Activated B cell treated with CpG ODN at 0.5 μM for 24 hours (primary cell): ENCODE results near the gene ABHD5. TPM values are rescaled to one million over a fixed set of nuclear protein-coding genes. Genes with fewer than 3 reads are reported as not detected.

Experiments
- ATAC-seq: fragments of 200-7000 bp; cut with Tn5 transposase; one replicate; pipeline ENCODE4 v1.10.0; 2021; ENCODE audit warnings: low read depth, mild to moderate bottlenecking, moderate library complexity
- CTCF ChIA-PET: fragments of 350-600 bp; sonication (Branson Sonifier 250); formaldehyde crosslinking; loops from one replicate; lab custom pipeline; 2021; ENCODE audit warnings: antibody characterized with exemption; lab: Charles Lee
- POLR2A ChIA-PET: fragments of 350-600 bp; sonication (Branson Sonifier 250); formaldehyde crosslinking; loops from one replicate; lab custom pipeline; 2021; ENCODE audit warnings: antibody characterized with exemption; lab: Charles Lee
- DNase-seq: peaks from one replicate; pipeline ENCODE4 v3.0.0; 2022
- H3K27ac Mint-ChIP-seq: one replicate; pipeline ENCODE4 v1.8.0; 2020; ENCODE audit warnings: mixed read lengths
- H3K27me3 Mint-ChIP-seq: one replicate; pipeline ENCODE4 v1.8.0; 2021; ENCODE audit warnings: mixed read lengths
- H3K36me3 Mint-ChIP-seq: one replicate; pipeline ENCODE4 v1.8.0; 2021; ENCODE audit warnings: low read depth, mixed read lengths
- H3K4me1 Mint-ChIP-seq: one replicate; pipeline ENCODE4 v1.8.0; 2021; ENCODE audit warnings: mixed read lengths
- H3K4me3 Mint-ChIP-seq: one replicate; pipeline ENCODE4 v1.8.0; 2020; ENCODE audit warnings: mild to moderate bottlenecking, mixed read lengths
- H3K9me3 Mint-ChIP-seq: one replicate; pipeline ENCODE4 v1.8.0; 2020; ENCODE audit warnings: mixed read lengths
- intact Hi-C: fragments of 100-400 bp; cut with micrococcal nuclease; formaldehyde crosslinking; loops from one replicate; pipeline ENCODE4 v1.15.1; 2024
- total RNA-seq: library from RNA; stranded (reverse); gene quantifications from 2 replicates; pipeline ENCODE4 v1.2.3, GENCODE V29; 2022
- TF ChIP-seq, protein P1 (sequence below): fragments of 200-600 bp; IDR thresholded peaks from one replicate; pipeline ENCODE4 v1.8.0; 2022; ENCODE audit warnings: antibody characterized with exemption, mild to moderate bottlenecking

The ABHD5 gene
- total RNA-seq, 1 donor from 2014 or later = 6.0 TPM

DNA sequence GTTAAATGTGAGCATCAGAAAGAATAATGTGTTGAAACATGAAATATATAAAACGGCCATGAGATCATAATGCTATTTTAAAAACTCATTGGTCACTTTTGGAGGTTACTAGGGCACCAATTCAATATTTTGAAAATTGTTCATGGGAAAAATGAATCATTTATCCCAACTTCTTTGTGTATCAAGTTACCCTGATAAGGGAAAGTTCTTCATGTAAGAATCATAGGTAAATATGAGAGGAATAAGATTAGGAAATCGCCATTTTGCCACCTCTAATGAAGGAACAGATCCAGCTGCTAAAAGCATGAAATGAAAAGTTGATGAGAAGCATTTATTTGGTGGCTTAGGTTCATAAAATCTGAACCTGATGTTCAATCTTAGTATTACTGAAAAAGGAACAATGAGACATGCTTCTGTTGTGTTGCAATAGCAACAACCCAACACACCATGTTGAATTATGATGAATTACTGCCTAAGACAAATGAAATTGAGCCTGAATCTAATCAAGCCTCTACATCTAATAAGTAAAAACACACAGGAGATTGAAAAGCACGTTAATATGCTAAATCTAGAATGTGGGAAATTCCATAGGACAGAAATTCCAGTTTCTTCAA lies 32.5 kb downstream of the ABHD5 start:
- DNase-seq = no peak
- no peak overlapping the region for H3K27ac Mint-ChIP-seq
- no peaks in the 10 kb centered on the region for H3K9me3 Mint-ChIP-seq
- no peaks in the 10 kb centered on the region for H3K27me3 Mint-ChIP-seq
- H3K4me3 Mint-ChIP-seq = no peak overlapping the region
- no peak for ATAC-seq
- H3K4me1 Mint-ChIP-seq = no peaks in the 10 kb centered on the region
- intact Hi-C loops = no loop called here
- peaks cover 17% of the 10 kb centered on the region for H3K36me3 Mint-ChIP-seq
- TF ChIP-seq, protein P1, sequence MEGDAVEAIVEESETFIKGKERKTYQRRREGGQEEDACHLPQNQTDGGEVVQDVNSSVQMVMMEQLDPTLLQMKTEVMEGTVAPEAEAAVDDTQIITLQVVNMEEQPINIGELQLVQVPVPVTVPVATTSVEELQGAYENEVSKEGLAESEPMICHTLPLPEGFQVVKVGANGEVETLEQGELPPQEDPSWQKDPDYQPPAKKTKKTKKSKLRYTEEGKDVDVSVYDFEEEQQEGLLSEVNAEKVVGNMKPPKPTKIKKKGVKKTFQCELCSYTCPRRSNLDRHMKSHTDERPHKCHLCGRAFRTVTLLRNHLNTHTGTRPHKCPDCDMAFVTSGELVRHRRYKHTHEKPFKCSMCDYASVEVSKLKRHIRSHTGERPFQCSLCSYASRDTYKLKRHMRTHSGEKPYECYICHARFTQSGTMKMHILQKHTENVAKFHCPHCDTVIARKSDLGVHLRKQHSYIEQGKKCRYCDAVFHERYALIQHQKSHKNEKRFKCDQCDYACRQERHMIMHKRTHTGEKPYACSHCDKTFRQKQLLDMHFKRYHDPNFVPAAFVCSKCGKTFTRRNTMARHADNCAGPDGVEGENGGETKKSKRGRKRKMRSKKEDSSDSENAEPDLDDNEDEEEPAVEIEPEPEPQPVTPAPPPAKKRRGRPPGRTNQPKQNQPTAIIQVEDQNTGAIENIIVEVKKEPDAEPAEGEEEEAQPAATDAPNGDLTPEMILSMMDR = no peak
- ChIA-PET CTCF (no interaction called here), POLR2A (no interaction called here)

DNA sequence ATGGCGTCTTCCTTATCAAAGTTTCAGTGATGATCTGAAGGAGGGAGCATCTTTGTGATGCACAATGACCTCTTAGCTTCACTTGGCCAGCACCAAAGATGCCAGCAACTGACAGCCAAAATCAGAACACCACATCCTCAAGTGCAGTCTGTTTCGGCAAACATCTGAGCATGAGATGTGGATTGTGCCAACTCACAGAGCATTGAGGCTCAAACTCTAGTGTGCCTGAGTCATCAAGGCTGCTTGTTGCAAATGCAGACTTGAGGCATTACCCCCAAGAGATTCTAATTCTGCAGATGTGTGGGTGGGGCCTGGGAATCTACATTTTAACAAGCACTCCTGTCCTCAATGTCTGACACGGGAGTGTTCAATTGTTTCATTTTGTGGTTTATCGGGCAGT lies 35.8 kb downstream of the ABHD5 start:
- Mint-ChIP-seq H3K4me1 (no peaks in the 10 kb centered on the region), H3K4me3 (no peak overlapping the region), H3K27ac (no peak overlapping the region), H3K9me3 (no peaks in the 10 kb centered on the region), H3K27me3 (no peaks in the 10 kb centered on the region), H3K36me3 (no peaks in the 10 kb centered on the region)
- intact Hi-C loops = no loop called here
- no peak for DNase-seq
- TF ChIP-seq, protein P1 = no peak
- no peak for ATAC-seq
- POLR2A ChIA-PET = no interaction called here
- CTCF ChIA-PET = no interaction called here

DNA sequence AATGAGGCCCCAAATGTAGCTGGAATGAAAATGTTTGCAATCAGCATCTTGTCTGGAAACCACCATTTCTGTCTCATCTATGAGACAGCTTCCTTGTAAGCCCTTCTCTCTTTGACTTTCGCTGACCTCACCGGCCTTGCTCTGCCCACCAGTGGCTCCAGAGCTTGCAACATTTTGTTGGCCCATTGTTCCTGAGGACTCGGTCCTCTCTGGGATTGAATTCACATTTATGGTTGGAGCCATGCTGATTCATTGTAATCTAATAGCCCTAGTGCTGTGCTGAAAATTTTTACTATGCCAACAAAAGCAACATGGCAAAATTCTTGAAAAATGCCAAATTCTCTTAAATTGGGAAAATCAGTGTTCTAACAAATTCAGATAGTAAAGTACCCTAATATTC lies 37.2 kb downstream of the ABHD5 start:
- CTCF ChIA-PET = no interaction called here
- ATAC-seq (no peak), DNase-seq (no peak)
- Mint-ChIP-seq H3K27ac (no peak overlapping the region), H3K36me3 (peaks cover 1% of the 10 kb centered on the region), H3K4me1 (no peaks in the 10 kb centered on the region), H3K4me3 (no peak overlapping the region), H3K27me3 (no peaks in the 10 kb centered on the region), H3K9me3 (no peaks in the 10 kb centered on the region)
- POLR2A ChIA-PET = no interaction called here
- TF ChIP-seq, protein P1 = no peak
- intact Hi-C loops = no loop called here

DNA sequence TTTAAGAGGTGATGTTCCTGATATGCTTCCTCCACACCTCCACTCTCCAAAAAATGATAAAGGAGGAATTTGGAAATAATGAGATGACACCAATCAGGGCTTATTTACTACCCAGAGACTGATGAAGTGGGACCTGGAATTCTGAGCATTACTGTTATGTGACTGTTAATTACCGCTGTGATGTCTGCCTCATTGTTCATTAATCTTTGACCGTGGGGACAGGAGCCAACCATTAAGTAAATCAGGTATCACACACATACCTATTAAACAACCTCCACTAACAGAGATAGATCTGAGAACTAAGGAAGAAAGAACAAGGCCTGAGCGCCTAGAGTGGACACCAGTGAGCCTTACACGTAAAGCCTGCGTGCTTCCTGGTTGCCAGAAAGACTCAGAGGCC lies 37.7 kb downstream of the ABHD5 start:
- TF ChIP-seq, protein P1 = no peak
- CTCF ChIA-PET = no interaction called here
- POLR2A ChIA-PET = no interaction called here
- Mint-ChIP-seq H3K27me3 (no peaks in the 10 kb centered on the region), H3K4me1 (no peaks in the 10 kb centered on the region), H3K36me3 (peaks cover 1% of the 10 kb centered on the region), H3K27ac (no peak overlapping the region), H3K9me3 (no peaks in the 10 kb centered on the region), H3K4me3 (no peak overlapping the region)
- intact Hi-C loops = no loop called here
- no peak for ATAC-seq
- no peak for DNase-seq

DNA sequence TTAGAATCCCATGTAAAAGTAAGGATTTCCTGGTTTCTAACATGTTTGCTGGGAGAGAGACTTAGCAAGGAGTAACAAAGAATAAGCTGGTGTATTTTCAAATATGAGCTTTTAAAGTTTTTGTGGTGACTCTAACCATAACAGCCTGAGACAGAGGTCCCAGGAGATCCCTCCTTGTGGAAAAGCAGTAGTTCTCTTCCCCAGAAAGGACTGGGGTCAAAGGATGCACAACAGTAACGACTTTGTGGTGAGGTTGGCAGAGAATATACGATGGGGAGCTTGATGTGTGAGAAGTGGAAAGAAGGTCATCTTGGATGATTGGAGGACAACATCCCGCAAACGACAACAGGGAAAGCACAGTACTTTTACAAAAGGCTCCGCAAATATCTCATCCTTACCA lies 38.2 kb downstream of the ABHD5 start:
- DNase-seq (no peak), ATAC-seq (no peak)
- H3K4me1 Mint-ChIP-seq = no peaks in the 10 kb centered on the region
- no peaks in the 10 kb centered on the region for H3K27me3 Mint-ChIP-seq
- intact Hi-C loops = no loop called here
- no peaks in the 10 kb centered on the region for H3K9me3 Mint-ChIP-seq
- POLR2A ChIA-PET = no interaction called here
- TF ChIP-seq, protein P1 = no peak
- H3K27ac Mint-ChIP-seq = no peak overlapping the region
- H3K36me3 Mint-ChIP-seq = peaks cover 1% of the 10 kb centered on the region
- CTCF ChIA-PET = no interaction called here
- no peak overlapping the region for H3K4me3 Mint-ChIP-seq
